GM18502 (cell line): ENCODE data around the gene ERCC2.

Experiments used
- ATAC-seq: cut with Tn5 transposase; IDR thresholded peaks from one replicate; pipeline ENCODE4 v1.9.1; 2021; ENCODE audit warnings: mild to moderate bottlenecking; ENCODE audit not compliant: unreplicated experiment, poor library complexity

Gene ERCC2

GRCh38 chr19:45356760-45357444 is 13.5 kb downstream of the ERCC2 start:
- no peak for ATAC-seq

GRCh38 chr19:45355910-45356309 is 14.5 kb downstream of the ERCC2 start:
- ATAC-seq, result no peak

GRCh38 chr19:45355402-45355801 is 15.0 kb downstream of the ERCC2 start:
- ATAC-seq, result no peak

- ATAC-seq, result no peak
Measured at GRCh38 chr19:45354241-45354842, 16.0 kb downstream of the ERCC2 start.

- ATAC-seq, result no peak
Measured at GRCh38 chr19:45352914-45353796, 17.2 kb downstream of the ERCC2 start.

- ATAC-seq, result no peak
Measured at GRCh38 chr19:45352471-45352870, 17.9 kb downstream of the ERCC2 start.

GRCh38 chr19:45352062-45352461 is 18.3 kb downstream of the ERCC2 start:
- no peak for ATAC-seq

- ATAC-seq, result no peak
Measured at GRCh38 chr19:45351401-45351952, 18.9 kb downstream of the ERCC2 start.

GRCh38 chr19:45350477-45351058 is 19.8 kb downstream of the ERCC2 start:
- no peak for ATAC-seq

GRCh38 chr19:45349430-45349941 is 20.9 kb downstream of the ERCC2 start:
- ATAC-seq, result no peak

- no peak for ATAC-seq
Measured at GRCh38 chr19:45349126-45349415, 21.3 kb downstream of the ERCC2 start.

- no peak for ATAC-seq
Measured at GRCh38 chr19:45348367-45349125, 21.8 kb downstream of the ERCC2 start.

GRCh38 chr19:45347570-45348366 is 22.6 kb downstream of the ERCC2 start:
- no peak for ATAC-seq

GRCh38 chr19:45346449-45346848 is 23.9 kb downstream of the ERCC2 start:
- no peak for ATAC-seq

- no peak for ATAC-seq
Measured at GRCh38 chr19:45345506-45345860, 24.9 kb downstream of the ERCC2 start.

- no peak for ATAC-seq
Measured at GRCh38 chr19:45344621-45345505, 25.5 kb downstream of the ERCC2 start.

- no peak for ATAC-seq
Measured at GRCh38 chr19:45342911-45343310, 27.5 kb downstream of the ERCC2 start.

- ATAC-seq, result no peak
Measured at GRCh38 chr19:45340899-45341453, 29.4 kb downstream of the ERCC2 start.
